Measurements from ENCODE around the gene PCDHGA4. TPM values are rescaled to one million over a fixed set of nuclear protein-coding genes. Genes with fewer than 3 reads are reported as not detected.

Gene PCDHGA4
- total and polyA plus RNA-seq, 12 donors, result 0.20 to 9.5 (median 2.8) TPM

- Histone ChIP-seq H3K27ac (no peak within 1 kb of the TSS), H3K4me3 (no peak within 1 kb of the TSS), H3K27me3 (no peaks in the 10 kb centered on the region), H3K4me1 (replicated peaks in 1 of 2) (no peaks in the 10 kb centered on the region), H3K36me3 (replicated peaks in 1 of 2) (no peaks in the 10 kb centered on the region), H3K9me3 (replicated peaks in 1 of 3) (peaks cover 0 to 43% (median 10%) of the 10 kb centered on the region in 3 donors)
- DNase-seq, result no peak
- intact Hi-C loops (cut with DNase I), result no loop called here
- WGBS, 4 donors, result 13 to 26% (median 15%) methylated on average over 15 to 24 of the region's 24 CpGs
- TF ChIP-seq POLR2A (IDR thresholded peaks at IDR 0.05) (no peak), CTCF (IDR thresholded peaks at IDR 0.05) (peak in 3 of 6 experiments; percentile 6 to 23 (median 16))
Measured at GRCh38 chr5:141359790-141360426, 5.1 kb downstream of the PCDHGA4 start, which contains the start of gene PCDHGB2. Gene PCDHGB2, plus strand, starts transcription at chr5:141359994. Its CDS starts 142 bp downstream, at chr5:141360136.

- Histone ChIP-seq H3K36me3 (replicated peaks in 1 of 2) (no peaks in the 10 kb centered on the region), H3K9me3 (replicated peaks in 1 of 3) (peaks cover 0 to 51% (median 10%) of the 10 kb centered on the region in 3 donors), H3K27me3 (no peaks in the 10 kb centered on the region), H3K4me1 (replicated peaks in 1 of 2) (no peaks in the 10 kb centered on the region), H3K4me3 (no peak overlapping the region), H3K27ac (no peak overlapping the region)
- no peak for DNase-seq
- TF ChIP-seq POLR2A (IDR thresholded peaks at IDR 0.05), result no peak
- no peak for TF ChIP-seq CTCF (IDR thresholded peaks at IDR 0.05)
- whole genome bisulfite sequencing, 4 donors, result 29 to 43% (median 33%) methylated on average over 13 to 15 of the region's 15 CpGs
- intact Hi-C loops (cut with DNase I), result no loop called here
Measured at GRCh38 chr5:141360685-141361084, 5.9 kb downstream of the PCDHGA4 start.

GRCh38 chr5:141362719-141363118 is 7.9 kb downstream of the PCDHGA4 start:
- no peak for DNase-seq
- peaks cover 0 to 52% (median 15%) of the 10 kb centered on the region in 3 donors for H3K9me3 ChIP-seq (replicated peaks in 1 of 3)
- intact Hi-C loops (cut with DNase I), result no loop called here
- TF ChIP-seq POLR2A (IDR thresholded peaks at IDR 0.05) (no peak), CTCF (IDR thresholded peaks at IDR 0.05) (no peak)
- no peak overlapping the region for H3K4me3 ChIP-seq
- H3K36me3 ChIP-seq (replicated peaks in 1 of 2), result no peaks in the 10 kb centered on the region
- no peak overlapping the region for H3K27ac ChIP-seq
- no peaks in the 10 kb centered on the region for H3K4me1 ChIP-seq (replicated peaks in 1 of 2)
- H3K27me3 ChIP-seq, result no peaks in the 10 kb centered on the region

- no peak for DNase-seq
- Histone ChIP-seq H3K4me1 (replicated peaks in 1 of 2) (no peaks in the 10 kb centered on the region), H3K27me3 (no peaks in the 10 kb centered on the region), H3K27ac (no peak within 1 kb of the TSS), H3K9me3 (replicated peaks in 1 of 3) (peaks cover 3 to 52% (median 15%) of the 10 kb centered on the region in 3 donors), H3K36me3 (replicated peaks in 1 of 2) (no peaks in the 10 kb centered on the region), H3K4me3 (peak within 1 kb of the TSS in 1 of 4 donors; percentile 15)
- intact Hi-C loops (cut with DNase I), result no loop called here
- TF ChIP-seq CTCF (IDR thresholded peaks at IDR 0.05) (peak in 1 of 6 experiments; percentile 11), POLR2A (IDR thresholded peaks at IDR 0.05) (no peak)
- WGBS, 4 donors, result 11 to 24% (median 18%) methylated on average over 29 to 34 of the region's 34 CpGs
Measured at GRCh38 chr5:141363952-141364660, 9.3 kb downstream of the PCDHGA4 start, which contains the start of gene PCDHGA5. Gene PCDHGA5, plus strand, starts transcription at chr5:141364162. Its CDS starts 169 bp downstream, at chr5:141364331.

All from adrenal gland (tissue), 12 donors.